BJ (cell line): ENCODE results near the gene UPF2. TPM values are rescaled to one million over a fixed set of nuclear protein-coding genes. Genes with fewer than 3 reads are reported as not detected.

Experiments used
- CTCF ChIA-PET: fragments of 350-600 bp; formaldehyde crosslinking; extraction: SDS; loops from one replicate; lab custom pipeline; 2021; ENCODE audit warnings: antibody characterized with exemption, inconsistent platforms; lab: Yijun Ruan, JAX
- POLR2A ChIA-PET: fragments of 300-600 bp; sonication (Branson Sonifier 250); formaldehyde crosslinking; extraction: SDS; loops from one replicate; lab custom pipeline; 2021; ENCODE audit warnings: antibody characterized with exemption; lab: Charles Lee
- DNase-seq: peaks from one replicate; pipeline ENCODE4 v3.0.0-alpha.2; 2011; ENCODE audit warnings: low read depth
- H3K27me3 ChIP-seq: 2 replicates; pipeline ENCODE4 v1.6.0; 2011; ENCODE audit warnings: low read length; ENCODE audit not compliant: control insufficient read depth, insufficient read depth
- H3K36me3 ChIP-seq: 2 replicates; pipeline ENCODE4 v1.5.1; 2011; ENCODE audit warnings: low read length; ENCODE audit not compliant: control insufficient read depth, insufficient read depth
- H3K4me3 ChIP-seq: 2 replicates; pipeline ENCODE4 v1.5.1; 2011; ENCODE audit warnings: low read depth, mild to moderate bottlenecking, control low read depth, low read length
- CTCF ChIP-seq: IDR thresholded peaks from 2 replicates; pipeline ENCODE4 v1.5.1; 2011; ENCODE audit warnings: low read depth, mild to moderate bottlenecking, control low read depth, inconsistent platforms, low read length, moderate library complexity; ENCODE audit not compliant: insufficient read depth
- polyA plus RNA-seq: library from polyadenylated mRNA; depleted of rRNA; stranded (reverse); fragments of >200 nt; gene quantifications from 2 replicates; pipeline ENCODE4 v1.2.3, GENCODE V29; 2011

UPF2 gene
- polyA plus RNA-seq, 1 experiment: 5.5 TPM

- CTCF ChIA-PET: no interaction called here
- TF ChIP-seq CTCF: no peak
- Histone ChIP-seq H3K4me3 (no peak overlapping the region), H3K36me3 (peaks cover 2% of the 10 kb centered on the region), H3K27me3 (no peaks in the 10 kb centered on the region)
- POLR2A ChIA-PET: no interaction called here
- no peak for DNase-seq
Observed at GRCh38 chr10:11919271-11919670, 123.3 kb downstream of the UPF2 start.

- H3K4me3 ChIP-seq: no peak overlapping the region
- ChIA-PET POLR2A (no interaction called here), CTCF (no interaction called here)
- H3K27me3 ChIP-seq: no peaks in the 10 kb centered on the region
- no peak for TF ChIP-seq CTCF
- DNase-seq: no peak
- peaks cover 2% of the 10 kb centered on the region for H3K36me3 ChIP-seq
Observed at GRCh38 chr10:11918384-11918783, 124.2 kb downstream of the UPF2 start.

- DNase-seq: no peak
- Histone ChIP-seq H3K27me3 (peaks cover 3% of the 10 kb centered on the region; the same call in 1 of the 2 replicates), H3K4me3 (no peak overlapping the region), H3K36me3 (no peaks in the 10 kb centered on the region; the same call in 1 of the 2 replicates)
- ChIA-PET CTCF (interaction anchor here (1.3 to 1.6 kb wide), 2 partner anchors 22 to 47 kb away, joined by 3 to 4 read pairs; no protein-coding TSS in a partner anchor), POLR2A (no interaction called here)
- TF ChIP-seq CTCF: no peak
Observed at GRCh38 chr10:11913079-11913641, 129.4 kb downstream of the UPF2 start.

GRCh38 chr10:11910102-11910501, 132.5 kb downstream of the UPF2 start:
- no peak overlapping the region for H3K4me3 ChIP-seq
- ChIA-PET CTCF (interaction anchor here (0.6 kb wide), 1 partner anchor 17 kb away, joined by 3 read pairs; no protein-coding TSS in a partner anchor), POLR2A (no interaction called here)
- no peak for DNase-seq
- no peaks in the 10 kb centered on the region; the same call in 1 of the 2 replicates for H3K36me3 ChIP-seq
- H3K27me3 ChIP-seq: peaks cover 3% of the 10 kb centered on the region; the same call in 1 of the 2 replicates
- no peak for TF ChIP-seq CTCF

- no peak overlapping the region for H3K4me3 ChIP-seq
- no peaks in the 10 kb centered on the region; the same call in 1 of the 2 replicates for H3K36me3 ChIP-seq
- ChIA-PET POLR2A (no interaction called here), CTCF (interaction anchor here (0.6 kb wide), 1 partner anchor 18 kb away, joined by 3 read pairs; no protein-coding TSS in a partner anchor)
- H3K27me3 ChIP-seq: peaks cover 3% of the 10 kb centered on the region; the same call in 1 of the 2 replicates
- no peak for TF ChIP-seq CTCF
- no peak for DNase-seq
Observed at GRCh38 chr10:11909618-11910017, 133.0 kb downstream of the UPF2 start.
